ENCODE measurements around the gene SPPL2A.

DNA sequence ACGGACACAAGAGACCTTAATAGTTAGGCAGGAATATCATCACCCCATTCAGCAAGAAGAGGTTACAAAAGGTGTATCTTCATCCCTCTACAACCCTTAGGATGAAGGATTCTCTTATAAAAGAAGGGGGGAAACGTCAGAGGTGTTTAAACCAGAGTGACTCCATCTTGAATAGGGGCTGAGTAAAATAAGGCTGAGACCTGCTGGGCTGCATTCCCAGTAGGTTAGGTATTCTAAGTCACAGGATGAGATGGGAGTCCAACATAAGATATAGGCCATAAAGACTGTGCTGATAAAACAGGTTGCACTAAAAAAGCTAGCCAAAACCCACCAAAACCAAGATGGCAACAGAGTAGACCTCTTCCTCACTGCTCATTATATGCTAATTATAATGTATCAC, 95.4 kb downstream of the SPPL2A start:
- no peak for TF ChIP-seq TAF1 (IDR thresholded peaks at IDR 0.05; ENCODE audit: borderline replicate concordance, low read depth, low read length)
- TF ChIP-seq POLR2AphosphoS5 (IDR thresholded peaks at IDR 0.05; ENCODE audit: low read depth, low read length) = no peak
- TF ChIP-seq POLR2A (IDR thresholded peaks at IDR 0.05; ENCODE audit: low read depth, low read length) = no peak
